Kidney tubule cell (primary cell): Measurements from ENCODE around the gene PCDHB3.
"Not testable (repeated sequence)": the region's sequence is repeated elsewhere in the genome, so short reads cannot be mapped to it uniquely, and the experiment has no call there.

Experiments
- DNase-seq: peaks from one replicate; pipeline ENCODE4 v3.0.0-alpha.2; 2018; ENCODE audit warnings: low spot score

The PCDHB3 gene

GRCh38 chr5:141100243-141100805 lies at the start of gene PCDHB3:
TSS of gene PCDHB3 (plus strand) at chr5:141100473. CDS start at chr5:141100650, 177 bp downstream.
- peak; percentile 70 for DNase-seq

GRCh38 chr5:141050622-141051520 lies 49.4 kb upstream of the PCDHB3 start, which contains the start of gene PCDHB1:
TSS of gene PCDHB1 (plus strand) at chr5:141051374. CDS start at chr5:141051471, 97 bp downstream.
- peak; percentile 36 for DNase-seq

DNA sequence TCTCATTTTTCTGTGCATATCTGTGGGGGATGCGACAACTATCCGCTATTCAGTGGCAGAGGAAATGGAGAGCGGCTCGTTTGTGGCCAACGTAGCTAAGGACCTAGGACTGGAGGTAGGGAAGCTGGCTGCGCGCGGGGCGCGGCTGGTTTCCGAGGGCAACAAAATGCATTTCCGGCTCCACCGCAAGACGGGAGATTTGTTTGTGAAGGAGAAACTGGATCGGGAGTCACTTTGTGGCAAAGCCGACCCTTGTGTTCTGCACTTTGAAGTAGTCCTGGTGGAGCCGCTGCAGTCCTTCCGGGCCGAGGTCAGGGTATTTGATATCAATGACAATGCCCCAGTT lies 48.8 kb upstream of the PCDHB3 start:
- no peak for DNase-seq

DNA sequence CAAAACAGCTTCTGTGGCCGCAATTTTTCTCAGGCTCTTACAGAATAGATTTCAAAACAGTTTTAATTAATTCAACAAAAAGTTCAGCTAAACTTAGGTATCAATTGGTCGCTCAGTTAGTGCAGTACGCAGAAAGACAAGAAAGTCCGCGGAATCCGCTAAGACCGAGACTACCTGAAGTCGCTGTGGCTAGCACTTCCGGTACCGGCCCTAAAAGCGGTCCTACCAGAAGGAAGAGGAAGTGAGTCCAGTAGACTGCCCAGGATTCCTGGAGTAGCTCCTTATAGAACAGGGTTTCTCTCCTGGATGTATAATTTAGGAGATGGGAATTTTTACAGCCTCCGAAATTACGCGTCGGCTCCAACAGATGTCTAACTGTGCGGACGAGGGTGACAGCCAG lies 22.4 kb upstream of the PCDHB3 start:
- DNase-seq: no peak

- DNase-seq: no peak
Observed at GRCh38 chr5:141082228-141082627, 18.0 kb upstream of the PCDHB3 start.

DNA sequence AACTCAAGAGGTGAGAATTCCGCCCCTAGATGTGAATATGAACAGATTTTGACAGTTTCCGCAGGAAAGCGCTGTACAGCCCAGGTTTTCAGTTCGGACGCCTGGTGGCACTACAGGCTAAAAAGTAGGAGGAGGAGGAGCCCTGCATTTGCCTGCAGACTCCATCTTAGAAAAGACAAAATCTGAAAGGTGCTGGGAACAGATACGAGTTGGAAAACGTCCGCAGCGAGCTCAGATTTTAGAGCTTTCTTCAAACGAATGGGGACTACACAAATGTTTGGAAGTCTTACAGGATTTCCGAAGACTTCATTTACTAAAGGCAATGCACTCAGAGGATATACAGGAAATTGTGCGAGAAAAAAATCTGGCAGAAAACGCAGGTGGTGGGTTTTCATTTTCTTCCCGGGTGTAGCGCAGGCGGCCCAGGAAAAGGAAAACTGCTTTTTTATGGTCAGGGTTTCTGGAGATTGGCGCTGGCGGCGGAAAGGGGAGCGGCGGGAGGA lies 15.7 kb upstream of the PCDHB3 start:
- DNase-seq: peak; percentile 79

GRCh38 chr5:141094481-141095262 lies 5.6 kb upstream of the PCDHB3 start, which contains the start of gene PCDHB2:
TSS of gene PCDHB2 (plus strand) at chr5:141094615. CDS start at chr5:141094791, 176 bp downstream.
- DNase-seq: peak; percentile 75

GRCh38 chr5:141095263-141095641 lies 5.0 kb upstream of the PCDHB3 start:
- no peak for DNase-seq

DNA sequence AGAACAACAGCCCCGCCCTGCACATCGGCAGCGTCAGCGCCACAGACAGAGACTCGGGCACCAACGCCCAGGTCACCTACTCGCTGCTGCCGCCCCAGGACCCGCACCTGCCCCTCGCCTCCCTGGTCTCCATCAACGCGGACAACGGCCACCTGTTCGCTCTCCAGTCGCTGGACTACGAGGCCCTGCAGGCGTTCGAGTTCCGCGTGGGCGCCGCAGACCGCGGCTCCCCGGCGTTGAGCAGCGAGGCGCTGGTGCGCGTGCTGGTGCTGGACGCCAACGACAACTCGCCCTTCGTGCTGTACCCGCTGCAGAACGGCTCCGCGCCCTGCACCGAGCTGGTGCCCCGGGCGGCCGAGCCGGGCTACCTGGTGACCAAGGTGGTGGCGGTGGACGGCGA lies 4.1 kb upstream of the PCDHB3 start:
- not testable (repeated sequence) for DNase-seq

GRCh38 chr5:141096586-141096985 lies 3.7 kb upstream of the PCDHB3 start:
- DNase-seq: not testable (repeated sequence)

GRCh38 chr5:141101059-141101458 lies 786 bp downstream of the PCDHB3 start:
- DNase-seq: no peak

- DNase-seq: not testable (repeated sequence)
Observed at GRCh38 chr5:141102070-141102469, 1.8 kb downstream of the PCDHB3 start.

DNA sequence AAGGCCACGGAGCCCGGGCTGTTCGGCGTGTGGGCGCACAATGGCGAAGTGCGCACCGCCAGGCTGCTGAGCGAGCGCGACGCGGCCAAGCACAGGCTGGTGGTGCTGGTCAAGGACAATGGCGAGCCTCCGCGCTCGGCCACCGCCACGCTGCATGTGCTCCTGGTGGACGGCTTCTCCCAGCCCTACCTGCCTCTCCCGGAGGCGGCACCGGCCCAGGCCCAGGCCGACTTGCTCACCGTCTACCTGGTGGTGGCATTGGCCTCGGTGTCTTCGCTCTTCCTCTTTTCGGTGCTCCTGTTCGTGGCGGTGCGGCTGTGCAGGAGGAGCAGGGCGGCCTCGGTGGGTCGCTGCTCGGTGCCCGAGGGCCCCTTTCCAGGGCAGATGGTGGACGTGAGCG lies 2.2 kb downstream of the PCDHB3 start:
- DNase-seq: not testable (repeated sequence)

DNA sequence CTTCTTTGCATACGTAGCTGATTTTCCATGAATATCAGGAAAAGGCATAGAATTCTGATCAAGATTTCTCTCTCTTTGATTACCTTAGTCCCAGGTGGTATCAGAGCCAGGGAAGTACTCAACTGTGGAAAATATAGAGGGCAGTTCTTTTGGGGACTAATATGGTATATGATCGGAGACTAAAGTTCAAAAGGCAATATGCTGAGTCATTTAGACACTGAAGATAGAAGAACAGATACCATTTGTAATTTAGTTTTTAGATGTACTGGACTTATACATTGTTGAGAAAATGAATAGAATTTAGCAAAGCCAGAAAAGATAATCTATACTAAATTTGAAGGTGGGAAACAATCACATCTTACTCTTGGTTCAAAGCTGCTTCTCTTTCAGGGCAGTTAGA lies 5.1 kb downstream of the PCDHB3 start:
- no peak for DNase-seq

GRCh38 chr5:141119250-141119649 lies 19.0 kb downstream of the PCDHB3 start:
- no peak for DNase-seq

GRCh38 chr5:141121563-141121962 lies 21.3 kb downstream of the PCDHB3 start, which contains the start of gene PCDHB4:
TSS of gene PCDHB4 (plus strand) at chr5:141121818. CDS start at chr5:141121999, 181 bp downstream.
- DNase-seq: no peak

- no peak for DNase-seq
Observed at GRCh38 chr5:141121985-141122384, 21.7 kb downstream of the PCDHB3 start.

DNA sequence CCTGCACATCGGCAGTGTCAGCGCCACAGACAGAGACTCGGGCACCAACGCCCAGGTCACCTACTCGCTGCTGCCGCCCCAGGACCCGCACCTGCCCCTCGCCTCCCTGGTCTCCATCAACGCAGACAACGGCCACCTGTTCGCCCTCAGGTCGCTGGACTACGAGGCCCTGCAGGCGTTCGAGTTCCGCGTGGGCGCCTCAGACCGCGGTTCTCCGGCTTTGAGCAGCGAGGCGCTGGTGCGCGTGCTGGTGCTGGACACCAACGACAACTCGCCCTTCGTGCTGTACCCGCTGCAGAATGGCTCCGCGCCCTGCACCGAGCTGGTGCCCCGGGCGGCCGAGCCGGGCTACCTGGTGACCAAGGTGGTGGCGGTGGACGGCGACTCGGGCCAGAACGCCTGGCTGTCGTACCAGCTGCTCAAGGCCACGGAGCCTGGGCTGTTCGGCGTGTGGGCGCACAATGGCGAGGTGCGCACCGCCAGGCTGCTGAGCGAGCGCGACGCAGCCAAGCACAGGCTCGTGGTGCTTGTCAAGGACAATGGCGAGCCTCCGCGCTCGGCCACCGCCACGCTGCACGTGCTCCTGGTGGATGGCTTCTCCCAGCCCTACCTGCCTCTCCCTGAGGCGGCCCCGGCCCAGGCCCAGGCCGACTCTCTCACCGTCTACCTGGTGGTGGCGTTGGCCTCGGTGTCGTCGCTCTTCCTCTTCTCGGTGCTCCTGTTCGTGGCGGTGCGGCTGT lies 23.3 kb downstream of the PCDHB3 start:
- DNase-seq: not testable (repeated sequence)

- no peak for DNase-seq
Observed at GRCh38 chr5:141127305-141127704, 27.0 kb downstream of the PCDHB3 start.

DNA sequence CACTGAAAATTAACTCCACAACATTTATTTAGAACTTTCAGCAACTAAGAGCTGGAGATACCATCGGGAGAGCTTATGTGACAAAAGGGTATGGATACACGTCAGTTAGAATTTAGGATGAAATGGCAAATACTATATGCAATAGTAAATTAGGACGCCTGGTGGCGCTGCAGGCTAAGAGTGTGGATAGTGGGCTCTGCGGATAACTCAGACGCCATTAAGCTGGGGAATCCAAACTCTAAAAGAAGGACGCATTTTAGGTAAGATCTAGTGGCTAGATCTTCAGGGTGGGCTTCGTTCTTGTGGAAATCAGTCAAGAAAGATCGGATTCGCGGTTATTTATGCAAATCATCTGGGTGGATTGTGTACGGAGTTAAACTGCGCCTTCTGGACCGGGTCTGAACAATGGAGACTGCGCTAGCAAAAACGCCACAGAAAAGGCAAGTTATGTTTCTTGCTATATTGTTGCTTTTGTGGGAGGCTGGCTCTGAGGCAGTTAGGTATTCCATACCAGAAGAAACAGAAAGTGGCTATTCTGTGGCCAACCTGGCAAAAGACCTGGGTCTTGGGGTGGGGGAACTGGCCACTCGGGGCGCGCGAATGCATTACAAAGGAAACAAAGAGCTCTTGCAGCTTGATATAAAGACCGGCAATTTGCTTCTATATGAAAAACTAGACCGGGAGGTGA lies 34.9 kb downstream of the PCDHB3 start, which contains the start of gene PCDHB5:
PCDHB5 (plus strand) TSS at position 177 of the 688 bp plus-strand sequence; CDS start at position 406, 229 bp downstream.
- peak; percentile 53 for DNase-seq
